Brain pericyte (primary cell): Measurements from ENCODE around the gene TMEM132C.

Experiments
- DNase-seq: peaks from one replicate; pipeline ENCODE4 v3.0.0-alpha.2; 2012; ENCODE audit warnings: low read depth, low spot score

TMEM132C gene

GRCh38 chr12:128338386-128339125 is 71.6 kb downstream of the TMEM132C start:
- DNase-seq: no peak

GRCh38 chr12:128339126-128339520 is 72.2 kb downstream of the TMEM132C start:
- DNase-seq: no peak

GRCh38 chr12:128339631-128340030 is 72.7 kb downstream of the TMEM132C start:
- DNase-seq: no peak

- DNase-seq: no peak
Measured at GRCh38 chr12:128353301-128353700, 86.3 kb downstream of the TMEM132C start.

GRCh38 chr12:128356547-128356946 is 89.6 kb downstream of the TMEM132C start:
- DNase-seq: no peak

GRCh38 chr12:128361400-128361995 is 94.5 kb downstream of the TMEM132C start:
- no peak for DNase-seq

- DNase-seq: no peak
Measured at GRCh38 chr12:128365032-128365431, 98.1 kb downstream of the TMEM132C start.

- DNase-seq: no peak
Measured at GRCh38 chr12:128365651-128366231, 98.8 kb downstream of the TMEM132C start.

GRCh38 chr12:128367961-128368360 is 101.0 kb downstream of the TMEM132C start:
- DNase-seq: no peak

GRCh38 chr12:128381541-128381940 is 114.6 kb downstream of the TMEM132C start:
- no peak for DNase-seq

- no peak for DNase-seq
Measured at GRCh38 chr12:128381946-128382345, 115.0 kb downstream of the TMEM132C start.

GRCh38 chr12:128382946-128383345 is 116.0 kb downstream of the TMEM132C start:
- no peak for DNase-seq

GRCh38 chr12:128383357-128383937 is 116.5 kb downstream of the TMEM132C start:
- DNase-seq: no peak

- no peak for DNase-seq
Measured at GRCh38 chr12:128385736-128386135, 118.8 kb downstream of the TMEM132C start.

- no peak for DNase-seq
Measured at GRCh38 chr12:128387811-128388422, 120.9 kb downstream of the TMEM132C start.

GRCh38 chr12:128388461-128389000 is 121.6 kb downstream of the TMEM132C start:
- DNase-seq: no peak

GRCh38 chr12:128393346-128393745 is 126.4 kb downstream of the TMEM132C start:
- DNase-seq: no peak

- no peak for DNase-seq
Measured at GRCh38 chr12:128394137-128394536, 127.2 kb downstream of the TMEM132C start.

GRCh38 chr12:128399253-128399652 is 132.3 kb downstream of the TMEM132C start:
- no peak for DNase-seq

GRCh38 chr12:128402486-128403243 is 135.7 kb downstream of the TMEM132C start:
- no peak for DNase-seq

- DNase-seq: no peak
Measured at GRCh38 chr12:128408669-128409068, 141.7 kb downstream of the TMEM132C start.
